GM19455 (cell line): Measurements from ENCODE around the gene CLEC18B.
"Not testable (repeated sequence)": the region's sequence is repeated elsewhere in the genome, so short reads cannot be mapped to it uniquely, and the experiment has no call there.

ENCODE experiments used
- ATAC-seq: cut with Tn5 transposase; IDR thresholded peaks from one replicate; pipeline ENCODE4 v1.9.1; 2021; ENCODE audit not compliant: unreplicated experiment

Gene CLEC18B

GRCh38 chr16:74361646-74362610 lies 59.4 kb downstream of the CLEC18B start:
- not testable (repeated sequence) for ATAC-seq
